NCI-H345 treated with DMSO at 0.1 percent for 48 hours (cell line): ENCODE results near the gene VCP.

Source experiments
- DNase-seq: peaks from one replicate; lab custom pipeline; 2025; ENCODE audit not compliant: unreplicated experiment; lab: John Stamatoyannopoulos, UW

The VCP gene

GRCh38 chr9:35072461-35073278, at the start of gene VCP:
TSS of gene VCP (minus strand) at chr9:35072625. CDS start at chr9:35072353, 272 bp downstream.
- DNase-seq = peak; percentile 99

GRCh38 chr9:35116898-35117551, 44.6 kb upstream of the VCP start:
- DNase-seq = peak; percentile 78

GRCh38 chr9:35116539-35116897, 44.1 kb upstream of the VCP start:
- no peak for DNase-seq

- peak; percentile 92 for DNase-seq
These were observed 43.5 kb upstream of the VCP start, which contains the start of gene ATOSB for GRCh38 chr9:35115680-35116538. TSS of gene ATOSB (minus strand) at chr9:35115862. CDS start at chr9:35108274, 7,588 bp downstream.

- no peak for DNase-seq
These were observed 42.6 kb upstream of the VCP start for GRCh38 chr9:35114840-35115628.

- DNase-seq = peak; percentile 21
These were observed 41.9 kb upstream of the VCP start for GRCh38 chr9:35114113-35114839.

GRCh38 chr9:35112257-35113020, 40.0 kb upstream of the VCP start:
- DNase-seq = no peak

GRCh38 chr9:35111001-35111933, 38.8 kb upstream of the VCP start:
- peak; percentile 94 for DNase-seq

- DNase-seq = no peak
These were observed 37.9 kb upstream of the VCP start for GRCh38 chr9:35110327-35110761.

- no peak for DNase-seq
These were observed 36.6 kb upstream of the VCP start for GRCh38 chr9:35108946-35109575.

GRCh38 chr9:35108461-35108860, 36.0 kb upstream of the VCP start:
- DNase-seq = no peak

GRCh38 chr9:35107297-35108290, 35.2 kb upstream of the VCP start:
- DNase-seq = no peak

GRCh38 chr9:35106343-35106730, 33.9 kb upstream of the VCP start:
- DNase-seq = no peak

- DNase-seq = no peak
These were observed 33.3 kb upstream of the VCP start for GRCh38 chr9:35105571-35106342.

GRCh38 chr9:35105126-35105525, 32.7 kb upstream of the VCP start:
- no peak for DNase-seq

- no peak for DNase-seq
These were observed 32.2 kb upstream of the VCP start for GRCh38 chr9:35104586-35104985.
